RPMI8226 (cell line): ENCODE data around the gene FAM240B.
A peak's percentile ranks its signal among the peaks of the same experiment; 100 is the strongest.

Experiments used
- DNase-seq: peaks from one replicate; pipeline ENCODE4 v3.0.0-alpha.2; 2015

FAM240B gene

DNA sequence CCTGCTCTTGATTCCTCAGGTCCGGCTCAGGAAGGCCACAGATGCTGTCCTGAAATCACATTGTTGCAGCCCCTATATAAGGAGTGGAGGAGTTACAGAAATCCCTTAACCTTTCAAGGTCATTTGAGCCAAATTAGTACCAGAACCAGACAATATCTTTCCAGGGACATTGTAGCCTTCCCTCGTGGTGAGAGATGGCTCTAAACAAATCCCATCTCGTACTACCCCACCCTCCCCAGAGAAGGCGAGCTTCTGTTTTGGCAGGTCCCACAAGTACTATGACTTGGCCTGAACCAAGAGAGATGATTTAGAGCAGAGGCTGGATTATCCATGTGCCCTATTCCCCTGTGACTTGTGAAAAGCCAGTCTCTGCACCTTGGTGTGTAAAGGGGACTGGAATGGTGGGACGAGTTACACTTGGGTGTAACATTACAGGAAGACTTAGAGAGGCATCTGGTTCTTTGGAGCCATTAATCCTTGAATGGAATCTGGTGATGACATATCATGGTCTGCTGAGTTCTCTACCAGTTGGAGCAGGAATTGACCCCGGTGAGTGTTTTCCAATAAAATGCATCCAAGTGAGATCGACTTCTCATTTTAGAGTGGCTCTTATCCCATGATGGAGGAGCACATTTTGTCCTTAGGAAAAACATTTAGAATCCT, at the start of gene FAM240B:
Gene FAM240B, minus strand, starts transcription at position 51 of the 663 bp plus-strand sequence. CDS start 16,134 bp downstream, outside the sequence.
- DNase-seq: no peak

DNA sequence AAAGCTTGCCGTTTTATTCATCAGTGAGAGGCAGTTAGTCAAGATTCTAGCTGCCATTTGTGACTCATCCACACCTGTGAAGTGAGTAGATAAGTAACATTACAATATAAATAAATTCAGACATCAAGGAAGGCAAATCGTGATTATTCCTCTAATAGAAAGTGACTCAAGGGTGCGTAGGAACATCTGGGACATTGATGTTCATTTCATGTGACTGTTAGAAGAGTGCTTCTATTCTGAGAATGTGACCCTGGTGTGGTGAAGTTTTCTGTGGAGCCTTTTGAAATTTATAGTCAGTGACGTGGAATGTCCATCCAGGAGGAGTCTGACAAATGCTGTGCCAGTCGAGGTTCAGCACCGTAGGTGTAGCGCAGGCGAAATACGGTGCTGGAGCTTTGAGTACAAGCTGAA, 48.4 kb upstream of the FAM240B start:
- DNase-seq: no peak

DNA sequence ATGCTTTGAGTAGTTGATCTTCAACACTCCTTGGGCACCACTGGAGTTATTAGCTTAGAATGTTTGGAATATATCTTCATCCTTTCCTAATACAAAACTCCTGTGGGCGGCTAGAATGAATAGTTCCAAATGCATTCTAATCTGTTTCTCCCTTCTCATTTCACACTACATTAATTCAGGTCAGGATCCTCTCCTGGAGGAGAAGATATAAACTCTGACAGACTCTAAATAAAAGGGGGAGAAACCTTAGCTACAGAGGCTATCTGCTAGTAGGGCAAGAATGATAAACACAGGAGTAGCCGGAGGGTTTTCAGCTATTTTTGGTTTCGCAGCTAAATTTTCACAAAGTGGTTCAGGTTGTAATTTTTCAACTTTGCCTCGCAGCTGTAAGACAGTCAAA, 45.2 kb upstream of the FAM240B start:
- DNase-seq: no peak

DNA sequence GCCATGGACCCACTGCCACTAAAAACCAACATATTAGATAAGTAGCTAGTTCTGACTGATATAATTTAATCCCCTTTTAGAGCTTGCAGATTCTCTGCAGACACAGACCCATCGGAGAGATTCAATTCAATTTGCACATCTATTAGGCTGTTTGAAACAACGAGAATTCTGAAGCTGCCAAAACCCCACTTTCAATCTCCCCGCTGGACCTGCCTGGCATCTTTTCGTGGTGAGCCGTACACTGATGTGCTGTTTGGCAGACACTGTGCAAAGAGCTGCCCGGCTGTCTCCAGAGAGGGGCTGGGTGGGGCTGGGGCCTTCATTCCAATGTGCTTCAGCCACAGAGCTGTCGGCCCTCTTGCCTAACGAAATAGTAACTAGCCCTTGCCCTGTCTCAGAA, 42.1 kb upstream of the FAM240B start:
- DNase-seq: no peak

DNA sequence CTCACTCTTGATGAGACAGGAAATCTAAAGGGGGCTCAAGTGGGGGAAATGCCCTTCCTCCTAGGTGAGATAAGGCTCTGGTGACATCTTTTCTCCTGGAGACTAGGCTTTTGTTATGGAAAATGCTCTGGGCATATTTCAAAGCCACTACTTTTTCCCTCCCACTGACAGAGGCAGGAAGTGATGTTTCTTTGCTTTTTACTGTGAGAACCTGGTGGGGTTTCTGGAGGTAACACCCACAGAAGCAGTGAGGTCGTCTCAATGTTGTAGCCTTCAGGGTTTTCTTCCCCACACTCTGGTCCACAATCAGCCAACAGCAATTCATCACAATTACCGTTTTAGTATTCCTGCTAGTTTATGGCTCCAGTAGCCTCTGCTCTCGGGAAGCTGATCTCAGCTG, 41.4 kb upstream of the FAM240B start:
- DNase-seq: no peak

DNA sequence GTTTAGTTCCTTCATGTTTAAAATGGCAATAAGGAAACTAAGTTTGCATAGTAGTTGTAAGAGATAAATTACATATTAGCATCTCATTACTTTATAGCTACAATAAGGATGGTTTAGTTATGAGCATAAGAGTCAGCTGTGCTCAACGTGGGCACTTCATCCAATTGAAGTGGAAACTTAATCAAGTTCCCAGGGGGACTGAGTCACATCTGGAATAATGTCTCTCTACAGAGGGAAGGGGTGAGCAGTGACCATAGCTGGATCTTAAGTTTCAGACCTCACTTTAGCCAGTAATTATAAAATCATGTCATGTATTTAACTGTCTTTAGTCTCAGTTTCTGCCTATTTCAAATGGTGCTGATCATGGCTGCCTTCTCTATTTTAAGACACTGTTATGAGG, 36.8 kb upstream of the FAM240B start:
- DNase-seq: no peak

DNA sequence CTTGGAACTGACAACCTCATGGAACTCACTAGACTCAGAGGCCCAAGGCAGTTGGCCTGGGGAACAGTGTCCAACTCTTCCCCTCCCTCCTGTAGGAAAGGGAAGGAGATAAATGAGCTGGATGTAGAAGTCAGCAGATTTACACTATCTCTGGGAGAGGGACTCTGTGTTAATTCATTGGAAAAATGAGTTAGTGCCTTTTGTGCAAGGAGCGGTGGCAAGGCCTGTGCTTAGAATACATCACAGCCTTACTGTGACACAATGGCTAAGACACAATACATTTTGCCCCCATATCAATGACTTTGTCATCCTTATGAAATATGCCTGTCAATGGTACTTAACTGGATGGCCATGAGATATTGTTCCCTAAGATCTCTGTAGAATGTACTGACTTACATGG, 28.0 kb upstream of the FAM240B start:
- DNase-seq: no peak

DNA sequence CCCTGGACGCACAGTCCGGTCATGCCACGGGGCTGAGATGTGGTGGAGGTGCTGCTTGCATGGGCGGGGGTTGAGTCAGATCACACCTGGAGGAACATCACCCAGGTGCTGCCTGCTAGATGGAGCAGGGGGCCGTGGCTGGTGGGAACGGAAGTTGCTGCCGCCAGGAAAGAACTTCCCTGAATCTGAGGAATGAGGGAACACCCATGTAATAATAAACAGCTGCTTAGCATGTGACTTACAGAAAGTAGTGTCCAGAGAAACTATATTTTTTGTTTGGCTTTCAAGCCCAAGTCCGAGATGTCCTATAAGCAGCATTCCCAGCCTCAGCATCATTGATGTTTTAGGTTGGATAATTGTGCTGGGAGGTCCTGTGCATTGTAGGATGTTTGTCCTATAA, 27.1 kb upstream of the FAM240B start:
- peak; percentile 4 for DNase-seq

DNA sequence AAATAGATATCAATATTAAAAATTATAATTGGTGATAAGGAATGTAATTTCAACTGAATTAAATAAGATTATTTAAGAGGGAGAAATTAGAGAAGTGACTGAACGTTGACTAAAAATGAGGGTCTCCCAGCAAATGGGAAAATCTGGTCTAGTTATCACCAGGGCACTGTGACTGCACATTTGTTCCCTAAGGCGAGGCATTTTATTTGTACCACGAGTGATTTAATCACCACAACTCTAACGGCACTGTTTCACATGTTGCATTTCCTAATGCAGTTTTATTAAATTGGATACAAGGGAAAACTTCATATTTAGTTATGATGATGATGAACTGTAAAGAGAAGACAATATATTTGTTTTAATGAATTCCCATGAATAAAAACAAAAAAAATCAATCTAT, 26.4 kb upstream of the FAM240B start:
- no peak for DNase-seq

DNA sequence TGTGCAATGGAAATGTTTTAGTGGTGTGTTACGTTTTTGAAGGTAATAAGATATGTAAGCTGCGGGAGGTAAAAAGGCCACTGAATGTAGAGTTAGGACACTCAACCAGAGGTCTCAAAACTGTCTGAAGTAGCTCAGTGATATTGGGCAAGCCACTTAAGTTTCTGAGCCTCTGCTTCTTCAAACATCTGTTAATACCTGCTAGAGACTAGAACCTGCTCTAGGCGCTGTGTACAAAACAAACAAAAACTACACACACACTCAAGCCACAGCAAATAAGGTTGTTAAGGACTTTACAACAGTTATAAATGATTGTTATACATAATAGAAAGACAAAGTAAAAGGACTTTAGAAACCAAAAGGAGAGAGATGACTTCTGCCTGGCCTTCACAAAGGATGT, 24.6 kb upstream of the FAM240B start:
- no peak for DNase-seq

DNA sequence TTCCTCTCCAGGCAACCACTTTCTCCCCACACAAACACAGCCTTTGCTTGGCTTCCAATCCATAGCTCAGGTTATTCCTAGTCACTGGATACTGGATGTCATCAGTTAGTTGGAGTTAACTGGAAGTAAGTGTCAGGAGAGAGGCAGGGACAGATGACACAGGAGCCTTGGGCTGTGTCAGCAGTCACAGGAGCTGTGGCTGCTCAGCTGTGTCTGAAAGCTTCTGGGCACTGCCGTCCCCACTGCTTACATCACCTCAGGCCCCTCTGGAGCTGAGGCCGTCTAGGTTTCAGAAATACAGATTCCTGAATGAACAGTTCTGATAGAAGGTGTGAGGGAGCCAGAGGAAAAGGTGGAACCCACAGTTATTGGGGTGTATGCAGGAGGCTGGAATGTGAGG, 17.3 kb upstream of the FAM240B start:
- DNase-seq: no peak

DNA sequence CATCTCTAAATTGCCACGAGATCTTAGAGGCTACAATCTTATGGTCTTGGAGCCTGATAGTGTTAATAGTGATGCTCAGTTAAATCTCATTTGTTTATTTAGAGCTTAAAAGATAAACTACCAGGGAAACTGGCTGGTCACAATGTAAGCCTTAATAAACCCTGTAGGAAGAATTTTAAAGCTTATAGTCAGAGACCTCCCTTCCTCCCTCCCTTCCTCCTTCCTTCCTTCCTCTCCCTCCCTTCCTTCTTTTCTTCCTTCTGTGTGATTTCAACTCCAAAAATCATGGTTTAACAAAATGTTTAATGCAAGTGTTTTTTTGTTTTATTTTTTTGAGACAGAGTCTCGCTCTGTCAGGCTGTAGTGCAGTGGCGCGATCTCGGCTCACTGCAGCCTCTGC, 14.9 kb upstream of the FAM240B start:
- DNase-seq: no peak

DNA sequence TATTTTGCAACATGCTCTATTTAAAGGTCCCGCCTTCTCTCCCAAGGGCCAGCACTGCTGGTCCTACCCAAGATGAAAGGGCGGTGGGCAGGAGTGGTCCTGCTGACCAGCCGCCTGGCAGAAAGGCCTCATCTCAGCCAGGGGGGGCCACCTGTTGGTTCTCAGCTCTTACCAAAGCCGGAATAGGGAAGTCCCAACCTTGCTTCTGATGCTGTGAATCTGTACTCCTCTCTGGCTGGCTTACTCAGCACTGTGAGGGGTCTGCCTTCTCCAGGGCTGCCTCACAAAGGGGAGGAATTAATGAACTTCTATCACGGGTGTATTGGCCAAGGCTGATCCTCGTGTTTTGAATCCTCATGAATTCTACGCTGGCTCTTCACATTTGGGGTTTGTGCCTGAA, 13.6 kb upstream of the FAM240B start:
- DNase-seq: peak; percentile 26

DNA sequence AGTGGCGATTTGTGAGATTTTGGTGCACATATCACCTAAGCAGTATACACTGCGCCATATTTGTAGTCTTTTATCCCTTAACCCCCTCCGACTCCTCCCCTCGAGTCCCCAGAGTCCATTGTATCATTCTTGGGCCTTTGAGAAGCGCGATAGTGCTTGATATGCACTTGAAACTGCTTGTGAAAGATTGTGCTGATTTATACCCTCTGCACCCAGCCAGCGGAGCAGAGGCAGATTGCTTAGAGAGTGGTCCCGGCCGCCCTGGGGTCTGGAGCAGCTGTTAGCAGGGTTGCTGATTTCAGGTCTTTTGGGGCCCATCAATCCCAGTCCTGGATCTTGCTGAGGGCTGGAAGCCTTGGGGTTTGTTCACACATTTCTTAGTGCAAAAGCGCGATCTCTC, 13.0 kb upstream of the FAM240B start:
- peak; percentile 36 for DNase-seq

DNA sequence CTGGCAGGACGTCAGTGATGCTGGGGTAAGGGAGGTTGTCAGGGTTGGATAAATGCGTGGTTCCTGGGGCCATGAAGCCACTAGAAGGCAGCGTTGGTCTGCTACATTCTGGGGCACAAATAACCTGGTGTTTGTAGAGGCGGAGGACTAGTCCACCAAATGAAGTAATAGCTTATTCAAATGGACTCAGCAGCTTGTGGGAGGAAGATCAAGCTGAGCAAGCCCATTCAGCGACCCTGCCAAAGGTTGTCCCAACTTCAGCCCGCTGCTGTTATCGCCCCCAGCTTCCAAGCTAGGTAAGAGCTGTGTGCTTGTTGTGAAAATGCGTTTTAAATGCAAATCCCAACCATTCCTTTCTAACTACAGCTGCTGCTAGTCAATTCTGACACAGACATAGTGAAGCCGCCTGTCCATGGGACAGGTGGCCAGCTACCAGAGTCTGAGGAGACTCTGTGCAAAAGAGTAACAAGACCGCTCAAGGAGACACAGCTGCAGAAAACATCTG, 7.6 kb upstream of the FAM240B start:
- DNase-seq: peak; percentile 35

DNA sequence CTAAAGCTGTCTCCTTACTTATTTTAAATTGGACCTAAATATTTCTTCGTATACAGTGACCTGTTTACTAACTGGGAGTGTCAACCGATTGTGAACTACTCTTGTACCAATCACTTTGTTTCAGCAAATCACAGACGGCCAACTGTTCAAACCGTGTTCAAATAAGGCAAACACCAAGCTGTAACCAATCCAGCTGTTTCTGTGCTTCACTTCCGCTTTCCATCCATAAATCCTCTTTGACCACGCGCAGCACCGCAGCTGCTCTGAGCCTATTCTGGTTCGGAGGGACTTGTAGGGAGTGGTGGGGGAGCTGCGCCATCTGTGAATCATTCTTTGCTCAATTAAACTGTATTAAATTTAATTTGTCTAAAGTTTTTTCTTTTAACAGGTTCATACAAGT, 4.8 kb upstream of the FAM240B start:
- peak; percentile 15 for DNase-seq

DNA sequence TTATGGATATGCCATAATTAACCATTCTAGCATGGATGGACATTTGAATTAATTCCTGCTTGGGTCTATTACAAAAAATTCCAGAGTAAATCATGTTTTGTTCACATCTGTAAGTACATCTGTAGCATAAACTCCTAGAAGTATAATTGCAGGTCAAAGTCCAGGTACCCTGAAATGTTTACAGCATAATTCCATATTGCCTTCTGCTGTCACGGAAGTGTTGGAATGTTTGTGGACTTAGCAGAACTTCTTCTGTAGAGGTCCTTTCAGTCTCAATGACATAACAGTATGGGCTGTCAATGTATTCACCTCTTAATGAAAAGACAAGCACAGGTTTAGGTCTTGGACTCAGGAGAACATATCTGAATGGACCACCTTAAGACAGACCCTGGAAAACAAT, 1.8 kb downstream of the FAM240B start:
- DNase-seq: no peak

DNA sequence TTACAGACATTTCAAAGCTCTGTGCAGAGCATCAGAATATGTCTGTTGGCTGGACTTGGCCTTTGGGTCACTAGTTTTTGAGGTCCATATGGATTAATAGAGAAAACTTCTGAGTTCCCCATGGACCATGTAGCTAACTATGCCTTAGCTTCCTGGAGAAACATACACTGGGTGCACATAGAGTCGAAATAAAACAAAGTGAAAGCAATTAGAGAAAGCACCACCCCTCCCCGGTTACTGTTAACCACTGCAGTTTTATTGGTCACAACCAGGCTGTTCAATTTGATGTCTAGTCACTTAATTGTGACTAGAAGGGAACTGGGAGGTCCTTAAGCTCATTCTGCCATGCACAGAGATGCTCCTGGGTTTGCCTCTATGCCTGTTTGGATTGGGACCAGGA, 4.2 kb downstream of the FAM240B start:
- DNase-seq: no peak

DNA sequence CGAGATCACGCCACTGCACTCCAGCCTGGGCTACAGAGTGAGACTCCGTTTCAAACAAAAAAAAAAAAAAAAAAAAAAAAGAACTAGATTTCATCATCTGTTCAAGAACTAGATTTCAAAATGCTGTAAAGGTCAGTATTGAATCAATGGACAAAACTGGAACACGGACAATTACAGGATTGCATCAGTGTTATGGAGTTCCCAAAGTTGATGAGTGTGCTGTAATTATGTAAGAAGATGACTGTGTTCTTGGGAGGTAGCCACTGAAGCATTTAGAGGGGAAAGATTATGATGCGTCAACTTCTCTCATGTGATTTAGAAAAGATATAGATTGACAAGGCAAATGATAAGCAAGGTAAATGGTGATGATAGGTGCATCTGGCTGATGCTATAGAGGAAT, 6.5 kb downstream of the FAM240B start:
- DNase-seq: no peak

DNA sequence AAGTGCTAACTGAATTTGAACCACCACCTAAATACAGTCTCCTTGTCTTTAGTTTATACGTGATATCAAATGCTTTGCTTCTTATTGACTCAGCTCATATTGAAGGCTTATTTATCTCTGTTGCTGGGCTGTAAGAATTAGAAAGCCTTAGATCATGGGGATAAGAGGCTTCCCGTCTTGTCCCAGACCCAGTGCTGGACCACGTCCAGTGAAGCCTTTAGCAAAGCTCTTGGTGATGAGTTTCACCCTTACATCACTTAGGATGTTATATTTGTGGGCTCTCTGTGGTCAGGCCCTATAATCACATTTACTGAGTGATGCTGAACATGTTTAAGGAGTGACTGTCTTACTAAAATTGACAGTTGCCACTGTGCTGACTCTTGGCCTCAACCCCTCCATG, 11.2 kb downstream of the FAM240B start:
- DNase-seq: no peak

DNA sequence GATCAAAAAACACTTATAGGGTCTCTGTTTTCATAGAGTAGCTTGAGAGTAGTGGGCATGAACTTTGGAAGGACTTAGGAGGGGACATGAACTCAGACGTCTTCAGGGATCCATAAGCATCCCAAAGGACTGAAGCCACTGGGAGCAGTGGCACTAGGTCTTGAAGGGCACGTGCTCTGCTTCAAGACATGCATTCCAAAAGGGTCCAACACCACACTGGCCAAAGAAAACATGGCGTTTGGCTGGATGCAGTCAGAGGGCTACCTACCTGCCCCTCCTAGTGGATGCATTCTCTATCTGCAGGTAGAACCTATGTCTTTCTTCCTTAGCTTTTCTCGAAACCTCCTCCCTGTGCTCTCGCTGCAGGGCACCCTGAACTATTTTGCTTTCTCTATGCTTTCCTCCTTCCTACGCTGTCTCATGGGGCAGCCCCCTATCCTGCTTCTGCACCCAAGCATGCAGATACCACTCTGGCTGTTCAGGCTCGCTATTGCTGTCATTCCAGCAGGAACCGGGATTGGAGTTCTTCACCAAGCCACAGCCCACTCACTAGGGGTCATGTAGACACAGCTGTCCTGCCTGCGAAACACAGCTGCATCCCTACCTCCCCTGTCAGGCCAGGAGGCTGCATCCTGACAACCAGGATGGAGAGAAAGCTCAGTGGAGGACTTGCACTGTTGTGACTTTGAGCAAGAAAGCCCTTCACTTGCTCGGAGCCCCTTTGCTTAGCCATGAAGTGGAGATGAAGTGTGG, 11.9 kb downstream of the FAM240B start:
- peak; percentile 43 for DNase-seq

DNA sequence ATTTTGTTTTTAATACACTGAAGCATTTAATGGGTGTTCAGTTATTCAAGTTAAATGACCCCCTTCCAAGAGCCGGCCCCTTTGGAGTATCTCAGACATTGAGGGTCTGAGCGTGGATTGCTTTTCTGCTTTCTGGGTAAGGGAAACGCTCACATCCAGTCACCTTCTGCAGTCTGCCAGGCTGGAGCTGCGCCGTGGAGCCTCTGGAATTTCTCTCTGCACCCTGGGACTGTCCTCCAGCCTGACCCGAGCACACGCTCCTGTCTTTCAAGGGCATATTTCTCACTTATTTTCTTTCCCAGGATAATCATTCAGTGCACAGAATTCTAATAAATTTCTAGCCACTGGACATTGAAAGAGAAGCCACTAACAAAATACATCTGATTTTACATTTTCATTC, 13.4 kb downstream of the FAM240B start:
- DNase-seq: no peak

DNA sequence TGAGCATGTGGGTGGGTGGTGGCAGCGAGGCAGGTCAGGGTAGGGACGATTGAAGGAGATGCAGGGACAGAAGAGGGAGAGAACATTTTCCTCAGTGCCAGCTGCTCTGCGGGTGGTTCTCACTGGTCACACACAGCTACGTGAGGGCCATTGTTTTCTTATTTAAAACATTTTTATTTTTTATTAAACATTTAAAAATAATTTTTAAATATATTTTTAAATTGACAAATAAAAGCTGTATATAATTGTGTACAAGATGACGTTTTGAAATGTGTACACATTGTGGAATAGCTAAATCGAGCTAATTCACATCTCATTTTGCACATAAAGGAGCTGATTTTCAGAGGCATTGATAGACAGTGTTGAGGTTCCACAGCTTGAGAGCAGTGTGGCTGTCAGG, 14.0 kb downstream of the FAM240B start:
- no peak for DNase-seq

DNA sequence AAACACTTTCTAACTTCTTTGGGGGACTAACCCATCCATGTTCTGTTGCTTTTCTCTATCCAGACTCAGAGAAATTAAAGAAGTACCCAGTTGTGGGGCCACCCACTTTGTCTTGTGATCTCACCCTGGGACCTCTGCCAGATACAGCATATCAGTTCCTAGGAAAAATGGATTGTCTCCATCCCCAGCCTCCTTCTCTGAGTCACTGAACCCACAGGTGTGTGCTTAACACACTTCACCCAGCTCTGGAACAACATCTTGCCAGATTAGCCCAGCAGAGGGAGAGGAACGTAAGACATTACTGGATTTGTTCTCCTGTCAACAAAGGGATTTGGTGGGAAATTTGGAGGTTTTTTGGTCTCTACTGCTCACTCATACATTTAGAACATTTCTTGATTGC, 19.2 kb downstream of the FAM240B start:
- no peak for DNase-seq

DNA sequence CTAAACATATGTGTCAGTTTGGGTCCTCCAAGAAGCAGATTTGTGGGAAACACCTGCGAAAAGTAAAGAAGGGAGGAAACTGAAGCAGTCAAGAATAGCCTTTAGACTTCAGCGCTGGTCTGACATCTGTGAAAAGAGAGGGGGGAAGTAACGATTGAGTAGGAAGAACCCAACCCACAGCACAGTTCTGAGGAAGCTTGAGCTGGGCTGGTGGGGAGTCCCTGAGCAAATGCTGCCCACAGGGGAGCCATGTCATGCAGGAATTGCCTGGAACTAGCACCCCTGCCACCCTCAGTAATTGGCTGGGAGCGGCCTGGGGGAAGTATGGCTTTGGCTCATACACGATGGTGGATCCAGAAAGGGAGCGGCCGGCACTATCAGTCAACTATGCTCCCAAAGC, 20.6 kb downstream of the FAM240B start:
- no peak for DNase-seq
